Medulla oblongata (tissue), 1 donor: ENCODE measurements around the gene MYLK2.
"Not testable (repeated sequence)": the region's sequence is repeated elsewhere in the genome, so short reads cannot be mapped to it uniquely, and the experiment has no call there.

ENCODE experiments used
- DNase-seq: peaks from one replicate; pipeline ENCODE4 v3.0.0-alpha.2; 2015; ENCODE audit errors: extremely low spot score

MYLK2 gene

GRCh38 chr20:31815408-31816188 lies 3.6 kb upstream of the MYLK2 start:
- no peak for DNase-seq

- no peak for DNase-seq
Measured at GRCh38 chr20:31816221-31816620, 2.9 kb upstream of the MYLK2 start.

- no peak for DNase-seq
Measured at GRCh38 chr20:31817461-31817860, 1.7 kb upstream of the MYLK2 start.

GRCh38 chr20:31818376-31818908 lies 714 bp upstream of the MYLK2 start:
- DNase-seq, result no peak

GRCh38 chr20:31820228-31820627 lies 1.1 kb downstream of the MYLK2 start:
- no peak for DNase-seq

- DNase-seq, result no peak
Measured at GRCh38 chr20:31821427-31821826, 2.3 kb downstream of the MYLK2 start.

GRCh38 chr20:31822421-31823330 lies 3.5 kb downstream of the MYLK2 start:
- peak; percentile 70 for DNase-seq

GRCh38 chr20:31823360-31824124 lies 4.4 kb downstream of the MYLK2 start:
- no peak for DNase-seq

GRCh38 chr20:31824125-31824485 lies 4.9 kb downstream of the MYLK2 start:
- DNase-seq, result no peak

GRCh38 chr20:31824554-31825313 lies 5.6 kb downstream of the MYLK2 start:
- no peak for DNase-seq

- DNase-seq, result no peak
Measured at GRCh38 chr20:31826074-31826473, 6.9 kb downstream of the MYLK2 start.

- no peak for DNase-seq
Measured at GRCh38 chr20:31827059-31827458, 7.9 kb downstream of the MYLK2 start.

- DNase-seq, result not testable (repeated sequence)
Measured at GRCh38 chr20:31828016-31828415, 8.9 kb downstream of the MYLK2 start.

GRCh38 chr20:31829731-31830130 lies 10.6 kb downstream of the MYLK2 start:
- DNase-seq, result no peak

- no peak for DNase-seq
Measured at GRCh38 chr20:31830406-31830981, 11.3 kb downstream of the MYLK2 start.

- no peak for DNase-seq
Measured at GRCh38 chr20:31831211-31831610, 12.1 kb downstream of the MYLK2 start.

- DNase-seq, result no peak
Measured at GRCh38 chr20:31831771-31832306, 12.7 kb downstream of the MYLK2 start.

- peak; percentile 28 for DNase-seq
Measured at GRCh38 chr20:31833130-31833930, 14.2 kb downstream of the MYLK2 start.

- no peak for DNase-seq
Measured at GRCh38 chr20:31833931-31834521, 14.9 kb downstream of the MYLK2 start.
